SU-DHL-6 (cell line): Measurements from ENCODE around the gene VWA8.

Experiments
- CTCF ChIP-seq: fragments of 200-600 bp; sonication (generic); IDR thresholded peaks from one replicate; pipeline ENCODE4 v1.5.1; 2017; ENCODE audit warnings: antibody characterized with exemption, mild to moderate bottlenecking, low read length, moderate library complexity; ENCODE audit not compliant: insufficient read depth, poor library complexity, severe bottlenecking
- EZH2phosphoT487 ChIP-seq: fragments of 200-600 bp; sonication (generic), shearing (Covaris generic); conservative IDR thresholded peaks from 2 replicates; pipeline ENCODE4 v1.6.1; 2018; ENCODE audit warnings: mild to moderate bottlenecking, antibody characterized with exemption, low read length, moderate library complexity, mixed read lengths

GRCh38 chr13:41520660-41521630, 440.0 kb downstream of the VWA8 start:
- TF ChIP-seq CTCF (no peak), EZH2phosphoT487 (no peak)
